NT2/D1 (cell line): ENCODE data around the gene PCAT6.

ENCODE experiments used
- YY1 ChIP-seq: IDR thresholded peaks from 2 replicates; pipeline ENCODE4 v1.6.1; 2011; ENCODE audit not compliant: insufficient read length, insufficient read depth
- ZNF274 ChIP-seq: IDR thresholded peaks from 2 replicates; pipeline ENCODE4 v1.6.1; 2011; ENCODE audit warnings: mild to moderate bottlenecking, low read depth, low read length

- no peak for TF ChIP-seq YY1
- no peak for TF ChIP-seq ZNF274
Measured at GRCh38 chr1:202836623-202837403, 26.1 kb downstream of the PCAT6 start.
